ENCODE data around the gene NPDC1.

- TF ChIP-seq POLR2A (IDR thresholded peaks at IDR 0.05; ENCODE audit: low read depth, low read length) (no peak), POLR2AphosphoS5 (IDR thresholded peaks at IDR 0.05; ENCODE audit: low read depth, low read length) (no peak)
Measured at GRCh38 chr9:137011156-137011555, 34.8 kb downstream of the NPDC1 start.
